Right lobe of liver (tissue), 6 donors: ENCODE results near the gene DBF4B. TPM values are rescaled to one million over a fixed set of nuclear protein-coding genes. Genes with fewer than 3 reads are reported as not detected.

Experiments used
- ATAC-seq, 4 donors: fragments of 200-7000 bp; cut with Tn5 transposase; one replicate each; pipeline ENCODE4 v1.9.1; 2020; ENCODE audit warnings: mild to moderate bottlenecking in 4 of 4, moderate library complexity in 4 of 4
- DNase-seq, 3 donors: peaks; one replicate each; pipeline ENCODE4 v3.0.0-alpha.2; 2020
- H3K27ac ChIP-seq, 3 donors: fragments of 200-600 bp; one replicate each; pipeline ENCODE4 v1.8.0; 2022
- H3K27me3 ChIP-seq, 2 donors: fragments of 200-600 bp; one replicate each; pipeline ENCODE4 v1.8.0; 2022
- H3K36me3 ChIP-seq, 4 donors: fragments of 200-600 bp; sonication (generic) in 1 of 4; one replicate each; pipeline versions ENCODE4 v1.5.1 to v1.8.0; 2017 to 2022; ENCODE audit warnings: control low read depth in 1 of 4
- H3K4me1 ChIP-seq, 4 donors: fragments of 200-600 bp; sonication (generic) in 1 of 4; one replicate each; pipeline versions ENCODE4 v1.5.1 to v1.8.0; 2017 to 2022; ENCODE audit warnings: control low read depth in 1 of 4
- H3K4me3 ChIP-seq, 3 donors: fragments of 200-600 bp; one replicate each; pipeline ENCODE4 v1.8.0; 2022
- H3K9me3 ChIP-seq, 4 donors: fragments of 200-600 bp; sonication (generic) in 1 of 4; one replicate each; pipeline versions ENCODE4 v1.5.1 to v1.8.0; 2017 to 2022; ENCODE audit warnings: control low read depth in 1 of 4
- CTCF ChIP-seq, 4 donors: fragments of 200-600 bp in 3 of 4; fragments of 450-650 bp in 1 of 4; IDR thresholded peaks; one replicate each; pipeline versions ENCODE4 v1.5.1 to v1.8.0; 2016 to 2022; ENCODE audit warnings: antibody characterized with exemption in 4 of 4, mild to moderate bottlenecking in 2 of 4
- POLR2A ChIP-seq: fragments of 450-650 bp; IDR thresholded peaks from one replicate; pipeline ENCODE4 v1.6.1; 2017; ENCODE audit warnings: antibody characterized with exemption, mild to moderate bottlenecking
- WGBS: methylation state at CpG from one replicate; pipeline ENCODE4 v1.1.6; 2018; ENCODE audit warnings: low coverage, low lambda C conversion rate; ENCODE audit not compliant: insufficient coverage; ENCODE audit errors: missing lambda C conversion rate; 5-methylcytosine and 5-hydroxymethylcytosine counted together
- intact Hi-C, 2 donors: fragments of 100-400 bp; cut with DNase I; formaldehyde crosslinking; loops; one replicate each; pipeline versions ENCODE4 v1.11.2 to v1.14.1; 2022
- total RNA-seq, 6 experiments: library from RNA; depleted of rRNA in 2 of 6; stranded (reverse); fragments of >200 nt in 2 of 6; fragmentation: NEBNext Ultra II Directional in 3 of 6; extraction: Animal tissue kit (Norgen Biotek cat#: 25700) in 3 of 6; gene quantifications; one replicate each; pipeline versions ENCODE4 v1.1.0 to v1.2.4, GENCODE V29; 2016 to 2023
- donor health status: DM: no; HTN: yes; CAD: no.
- donor health status: DM: no; HTN: no; CAD: no.
- donor health status: DM: no; HTN: no; CAD: no.
- donor health status: DM: no; HTN: yes; CAD: no.
- donor health status: DM: no; HTN: yes; CAD: no.

The DBF4B gene
- total RNA-seq, 6 experiments from 2014 or later: 0.81 to 2.3 (median 1.7) TPM

GRCh38 chr17:44775136-44775837, 66.8 kb downstream of the DBF4B start:
- Histone ChIP-seq H3K4me1 (peaks cover 0 to 13% (median 3%) of the 10 kb centered on the region in 4 donors), H3K4me3 (peak overlapping the region; percentile 45 to 59 (median 57)), H3K9me3 (no peaks in the 10 kb centered on the region), H3K27ac (no peak overlapping the region), H3K36me3 (no peaks in the 10 kb centered on the region), H3K27me3 (no peaks in the 10 kb centered on the region)
- no peak for TF ChIP-seq POLR2A
- no peak for TF ChIP-seq CTCF (IDR thresholded peaks at IDR 0.05)
- 0% methylated on average over 16 of the region's 50 CpGs for WGBS
- ATAC-seq (peak; percentile 93 to 96 (median 95)), DNase-seq (peak; percentile 97 to 98 (median 98))
- intact Hi-C loops: loop anchor here (2.0 to 10.0 kb wide), 3 partner anchors 90 to 340 kb away; no protein-coding TSS in a partner anchor

- no peak for DNase-seq
- Histone ChIP-seq H3K9me3 (no peaks in the 10 kb centered on the region), H3K27me3 (no peaks in the 10 kb centered on the region), H3K4me3 (peak overlapping the region; percentile 36 to 59 (median 57)), H3K27ac (no peak overlapping the region), H3K4me1 (peaks cover 0 to 13% (median 3%) of the 10 kb centered on the region in 4 donors), H3K36me3 (no peaks in the 10 kb centered on the region)
- peak; percentile 11 to 44 (median 19) for ATAC-seq
- no peak for TF ChIP-seq CTCF (IDR thresholded peaks at IDR 0.05)
- no peak for TF ChIP-seq POLR2A
- WGBS: 4% methylated on average over 20 of the region's 43 CpGs
- intact Hi-C loops: loop anchor here (2.0 to 10.0 kb wide), 3 partner anchors 89 to 339 kb away; no protein-coding TSS in a partner anchor
These were observed 67.6 kb downstream of the DBF4B start for GRCh38 chr17:44775838-44776621.

GRCh38 chr17:44776628-44777393, 68.3 kb downstream of the DBF4B start:
- Histone ChIP-seq H3K4me1 (peaks cover 0 to 13% (median 3%) of the 10 kb centered on the region in 4 donors), H3K9me3 (no peaks in the 10 kb centered on the region), H3K27me3 (no peaks in the 10 kb centered on the region), H3K36me3 (no peaks in the 10 kb centered on the region), H3K4me3 (no peak overlapping the region), H3K27ac (no peak overlapping the region)
- TF ChIP-seq CTCF (IDR thresholded peaks at IDR 0.05): no peak
- TF ChIP-seq POLR2A: no peak
- intact Hi-C loops: loop anchor here in 1 of 2 donors (5.0 to 10.0 kb wide), 2 partner anchors 90 to 338 kb away; no protein-coding TSS in a partner anchor
- no peak for DNase-seq
- no peak for ATAC-seq
- 84% methylated on average over 11 of the region's 19 CpGs for WGBS
